SK-N-SH treated with all-trans-retinoic acid at 6 μM for 48 hours (cell line): ENCODE data around the gene ASTN2.

Experiments
- ATAC-seq: fragments of 200-7000 bp; cut with Tn5 transposase; 3 replicates; pipeline ENCODE4 v1.9.1; 2020; ENCODE audit warnings: mild to moderate bottlenecking, moderate library complexity
- ARNTL ChIP-seq: fragments of 450-650 bp; formaldehyde crosslinking; IDR thresholded peaks from 2 replicates; pipeline ENCODE4 v1.5.0; 2020; ENCODE audit warnings: low read depth, mild to moderate bottlenecking, moderate library complexity, borderline replicate concordance
- BACH2 ChIP-seq: fragments of 250-450 bp; sonication (Bioruptor Pico); IDR thresholded peaks from 2 replicates; pipeline ENCODE4 v1.9.0; 2021; ENCODE audit warnings: mild to moderate bottlenecking, borderline replicate concordance
- CREB5 ChIP-seq: fragments of 250-450 bp; sonication (Bioruptor Pico); IDR thresholded peaks from 2 replicates; pipeline ENCODE4 v1.5.1; 2020; ENCODE audit warnings: low read depth, mild to moderate bottlenecking, moderate library complexity
- CSRNP3 ChIP-seq: fragments of 250-450 bp; sonication (Bioruptor Pico); IDR thresholded peaks from 2 replicates; pipeline ENCODE4 v1.5.1; 2021; ENCODE audit warnings: mild to moderate bottlenecking, moderate library complexity
- ESRRG ChIP-seq: fragments of 250-450 bp; sonication (Bioruptor Pico); IDR thresholded peaks from 2 replicates; pipeline ENCODE4 v1.6.1; 2021; ENCODE audit warnings: mild to moderate bottlenecking
- GLIS3 ChIP-seq: fragments of 250-450 bp; sonication (Bioruptor Pico); IDR thresholded peaks from 2 replicates; pipeline ENCODE4 v1.5.0; 2020; ENCODE audit warnings: mild to moderate bottlenecking, moderate library complexity
- ISL1 ChIP-seq: fragments of 250-450 bp; sonication (Bioruptor Pico); IDR thresholded peaks from 2 replicates; pipeline ENCODE4 v2.1.2; 2022; ENCODE audit warnings: mild to moderate bottlenecking, moderate library complexity
- OSR1 ChIP-seq: fragments of 250-450 bp; sonication (Bioruptor Pico); IDR thresholded peaks from 2 replicates; pipeline ENCODE4 v1.8.0; 2022; ENCODE audit warnings: moderate library complexity, mild to moderate bottlenecking, inconsistent platforms
- POU6F1 ChIP-seq: fragments of 250-450 bp; sonication (Bioruptor Pico); IDR thresholded peaks from 2 replicates; pipeline ENCODE4 v1.8.0; 2021; ENCODE audit warnings: low read depth, mild to moderate bottlenecking, moderate library complexity, borderline replicate concordance
- PPARA ChIP-seq: fragments of 250-450 bp; sonication (Bioruptor Pico); IDR thresholded peaks from 2 replicates; pipeline ENCODE4 v1.5.0; 2020; ENCODE audit warnings: mild to moderate bottlenecking, borderline replicate concordance
- RARB ChIP-seq: fragments of 250-450 bp; sonication (Bioruptor Pico); IDR thresholded peaks from 2 replicates; pipeline ENCODE4 v1.8.0; 2021; ENCODE audit warnings: mild to moderate bottlenecking, moderate library complexity
- SNAI2 ChIP-seq: fragments of 250-450 bp; sonication (Bioruptor Pico); IDR thresholded peaks from 2 replicates; pipeline ENCODE4 v1.5.0; 2020; ENCODE audit warnings: mild to moderate bottlenecking, moderate library complexity
- TCF4 ChIP-seq: fragments of 250-450 bp; sonication (Bioruptor Pico); IDR thresholded peaks from 2 replicates; pipeline ENCODE4 v1.8.0; 2021; ENCODE audit warnings: mild to moderate bottlenecking, moderate library complexity, borderline replicate concordance
- TOX ChIP-seq: fragments of 250-450 bp; sonication (Bioruptor Pico); IDR thresholded peaks from 2 replicates; pipeline ENCODE4 v1.8.0; 2021; ENCODE audit warnings: mild to moderate bottlenecking, moderate library complexity, borderline replicate concordance
- TSHZ2 ChIP-seq: fragments of 250-450 bp; sonication (Bioruptor Pico); IDR thresholded peaks from 2 replicates; pipeline ENCODE4 v1.5.0; 2020; ENCODE audit warnings: mild to moderate bottlenecking, moderate library complexity
- ZC3H10 ChIP-seq: fragments of 250-450 bp; sonication (Bioruptor Pico); IDR thresholded peaks from 2 replicates; pipeline ENCODE4 v1.5.1; 2021; ENCODE audit warnings: mild to moderate bottlenecking, moderate library complexity
- ZFP3 ChIP-seq: fragments of 250-450 bp; sonication (Bioruptor Pico); IDR thresholded peaks from 2 replicates; pipeline ENCODE4 v1.5.0; 2020; ENCODE audit warnings: mild to moderate bottlenecking, moderate library complexity
- ZFP30 ChIP-seq: fragments of 450-650 bp; formaldehyde crosslinking; IDR thresholded peaks from 2 replicates; pipeline ENCODE4 v1.5.0; 2022; ENCODE audit warnings: mild to moderate bottlenecking, moderate library complexity
- ZNF565 ChIP-seq: fragments of 450-650 bp; formaldehyde crosslinking; conservative IDR thresholded peaks from 2 replicates; pipeline ENCODE4 v1.5.0; 2020; ENCODE audit warnings: low read depth, mild to moderate bottlenecking, moderate library complexity
- ZNF70 ChIP-seq: fragments of 450-650 bp; formaldehyde crosslinking; IDR thresholded peaks from 2 replicates; pipeline ENCODE4 v1.5.0; 2020; ENCODE audit warnings: mild to moderate bottlenecking, moderate library complexity
- ZNF8 ChIP-seq: fragments of 450-650 bp; formaldehyde crosslinking; IDR thresholded peaks from 2 replicates; pipeline ENCODE4 v1.5.0; 2020; ENCODE audit warnings: mild to moderate bottlenecking, moderate library complexity

ASTN2 gene

GRCh38 chr9:116566677-116567488, 848.0 kb downstream of the ASTN2 start:
- ATAC-seq = peak; percentile 68
- TF ChIP-seq PPARA (CRISPR knock-in tag) (no peak), ZFP30 (CRISPR knock-in tag) (no peak), SNAI2 (CRISPR knock-in tag) (no peak), ZNF565 (CRISPR knock-in tag) (no peak)

GRCh38 chr9:116565986-116566385, 848.9 kb downstream of the ASTN2 start:
- TF ChIP-seq ZC3H10 (CRISPR knock-in tag) = no peak
- no peak for TF ChIP-seq ESRRG
- no peak for TF ChIP-seq ZNF8
- TF ChIP-seq PPARA (CRISPR knock-in tag) = no peak
- no peak for TF ChIP-seq ZNF565 (CRISPR knock-in tag)
- no peak for TF ChIP-seq TOX (CRISPR knock-in tag)
- no peak for TF ChIP-seq ZFP3 (CRISPR knock-in tag)
- TF ChIP-seq ZNF70 (CRISPR knock-in tag) = no peak
- TF ChIP-seq CSRNP3 = no peak
- TF ChIP-seq SNAI2 (CRISPR knock-in tag) = no peak
- TF ChIP-seq POU6F1 (CRISPR knock-in tag) = no peak
- no peak for TF ChIP-seq TCF4 (CRISPR knock-in tag)
- TF ChIP-seq TSHZ2 (CRISPR knock-in tag) = no peak
- TF ChIP-seq BACH2 = no peak
- no peak for TF ChIP-seq CREB5 (CRISPR knock-in tag)
- no peak for TF ChIP-seq OSR1 (CRISPR knock-in tag)
- no peak for TF ChIP-seq ARNTL
- no peak for TF ChIP-seq ZFP30 (CRISPR knock-in tag)
- TF ChIP-seq ISL1 (CRISPR knock-in tag) = no peak
- TF ChIP-seq RARB (CRISPR knock-in tag) = no peak
- no peak for ATAC-seq

GRCh38 chr9:116564266-116564793, 850.5 kb downstream of the ASTN2 start:
- ATAC-seq = no peak
- TF ChIP-seq TOX (CRISPR knock-in tag) (no peak), GLIS3 (CRISPR knock-in tag) (no peak), ZNF565 (CRISPR knock-in tag) (no peak), PPARA (CRISPR knock-in tag) (no peak), ESRRG (no peak), OSR1 (CRISPR knock-in tag) (no peak), ZNF8 (no peak), ZFP30 (CRISPR knock-in tag) (no peak), CSRNP3 (no peak), ISL1 (CRISPR knock-in tag) (no peak), RARB (CRISPR knock-in tag) (no peak), BACH2 (no peak), ARNTL (no peak), ZFP3 (CRISPR knock-in tag) (no peak), CREB5 (CRISPR knock-in tag) (no peak), SNAI2 (CRISPR knock-in tag) (no peak), TSHZ2 (CRISPR knock-in tag) (no peak)
